GM23248 (cell line): ENCODE data around the gene NAT8L. TPM values are rescaled to one million over a fixed set of nuclear protein-coding genes. Genes with fewer than 3 reads are reported as not detected.

Experiments used
- DNase-seq: peaks from one replicate; pipeline ENCODE4 v3.0.0-alpha.2; 2015
- H2AFZ ChIP-seq: fragments of 200-600 bp; sonication (generic); 2 replicates; pipeline ENCODE4 v1.6.1; 2016; ENCODE audit warnings: antibody characterized with exemption
- H3F3A ChIP-seq: fragments of 200-600 bp; sonication (generic); 2 replicates; pipeline ENCODE4 v1.6.1; 2016; ENCODE audit warnings: mild to moderate bottlenecking, antibody characterized with exemption, mixed run types; ENCODE audit not compliant: insufficient read depth
- H3K27ac ChIP-seq: fragments of 200-600 bp; sonication (generic); 2 replicates; pipeline ENCODE4 v1.5.1; 2016; ENCODE audit warnings: mild to moderate bottlenecking
- H3K27me3 ChIP-seq: fragments of 200-600 bp; sonication (generic); replicated peaks from 2 replicates; pipeline ENCODE4 v1.6.1; 2016; ENCODE audit warnings: mild to moderate bottlenecking; ENCODE audit not compliant: insufficient read depth
- H3K36me3 ChIP-seq: fragments of 200-600 bp; sonication (generic); 2 replicates; pipeline ENCODE4 v1.6.1; 2016; ENCODE audit warnings: low read depth, mild to moderate bottlenecking
- H3K4me1 ChIP-seq: fragments of 200-600 bp; sonication (generic); 2 replicates; pipeline ENCODE4 v1.6.1; 2016; ENCODE audit warnings: mild to moderate bottlenecking; ENCODE audit not compliant: insufficient read depth
- H3K4me2 ChIP-seq: fragments of 200-600 bp; sonication (generic); one replicate; pipeline ENCODE4 v1.6.1; 2016; ENCODE audit warnings: mild to moderate bottlenecking; ENCODE audit not compliant: unreplicated experiment
- H3K4me3 ChIP-seq: fragments of 200-600 bp; sonication (generic); 2 replicates; pipeline ENCODE4 v1.5.1; 2016; ENCODE audit warnings: mild to moderate bottlenecking
- H3K79me2 ChIP-seq: fragments of 200-600 bp; sonication (generic); 2 replicates; pipeline ENCODE4 v1.6.1; 2016; ENCODE audit warnings: mild to moderate bottlenecking; ENCODE audit not compliant: insufficient read depth
- H3K9ac ChIP-seq: fragments of 200-600 bp; sonication (generic); 2 replicates; pipeline ENCODE4 v1.6.1; 2016; ENCODE audit warnings: mild to moderate bottlenecking
- H3K9me2 ChIP-seq: fragments of 200-600 bp; sonication (generic); 2 replicates; pipeline ENCODE4 v1.6.1; 2016; ENCODE audit warnings: mixed run types, mild to moderate bottlenecking, moderate library complexity; ENCODE audit not compliant: insufficient read depth
- H3K9me3 ChIP-seq: fragments of 200-600 bp; sonication (generic); one replicate; pipeline ENCODE4 v1.6.1; 2017; ENCODE audit warnings: low read depth
- H4K20me1 ChIP-seq: fragments of 200-600 bp; sonication (generic); 2 replicates; pipeline ENCODE4 v1.6.0; 2016; ENCODE audit not compliant: insufficient read depth
- EZH2 ChIP-seq: fragments of 200-600 bp; sonication (generic); IDR thresholded peaks from 2 replicates; pipeline ENCODE4 v1.6.1; 2018; ENCODE audit warnings: antibody characterized with exemption, mild to moderate bottlenecking; ENCODE audit not compliant: insufficient read depth, poor library complexity, severe bottlenecking
- EZH2phosphoT487 ChIP-seq: fragments of 200-600 bp; sonication (generic); IDR thresholded peaks from 2 replicates; pipeline ENCODE4 v1.6.1; 2018; ENCODE audit warnings: antibody characterized with exemption, moderate library complexity, mild to moderate bottlenecking, low read depth; ENCODE audit not compliant: insufficient read depth
- WGBS, 2 experiments: methylation state at CpG; one replicate each; pipeline ENCODE4 v1.1.6; 2015 to 2017; ENCODE audit warnings: low lambda C conversion rate in 2 of 2, low coverage in 1 of 2; ENCODE audit errors: missing lambda C conversion rate in 2 of 2; 5-methylcytosine and 5-hydroxymethylcytosine counted together
- in situ Hi-C: fragments of 300-500 bp; cut with MboI; formaldehyde crosslinking; loops from 2 replicates; pipeline ENCODE4 v1.15.0; 2020
- polyA plus RNA-seq: library from polyadenylated mRNA; unstranded; fragments of >200 nt; fragmentation: Nextera tagmentation; extraction: Ambion mirVana; gene quantifications from 2 replicates; pipeline ENCODE4 v1.2.1, GENCODE V29; 2016
- total RNA-seq: library from RNA; depleted of rRNA; stranded (reverse); fragments of >200 nt; shearing (Covaris generic); gene quantifications from 2 replicates; pipeline ENCODE4 v1.2.3, GENCODE V29; 2014; rRNA removed

NAT8L gene
- total and polyA plus RNA-seq, 2 experiments from 2014 or later: 0.03 TPM; not detected in 1

- H3K27me3 ChIP-seq: no peaks in the 10 kb centered on the region
- no peaks in the 10 kb centered on the region for H3K79me2 ChIP-seq
- no peak for TF ChIP-seq EZH2
- no peak for TF ChIP-seq EZH2phosphoT487
- no peaks in the 10 kb centered on the region for H3K9me3 ChIP-seq
- 60 to 63% methylated on average over 2 of the region's 2 CpGs for WGBS, 2 experiments
- DNase-seq: no peak
- H3K4me3 ChIP-seq: no peak overlapping the region
- H3K4me2 ChIP-seq: no peak overlapping the region
- H3K4me1 ChIP-seq: peaks cover 9% of the 10 kb centered on the region; the same call in 1 of the 2 replicates
- H3K27ac ChIP-seq: no peak overlapping the region
- H3K9ac ChIP-seq: no peak overlapping the region
- H2AFZ ChIP-seq: no peak overlapping the region
- H4K20me1 ChIP-seq: no peaks in the 10 kb centered on the region
- H3F3A ChIP-seq: no peaks in the 10 kb centered on the region; the same call in 1 of the 2 replicates
- H3K9me2 ChIP-seq: no peaks in the 10 kb centered on the region
- in situ Hi-C loops: no loop called here
- H3K36me3 ChIP-seq: no peaks in the 10 kb centered on the region
Measured at GRCh38 chr4:2103843-2104547, 44.9 kb downstream of the NAT8L start.

GRCh38 chr4:2104556-2105345 is 45.6 kb downstream of the NAT8L start:
- no peak for TF ChIP-seq EZH2phosphoT487
- no peak for TF ChIP-seq EZH2
- H3F3A ChIP-seq: no peaks in the 10 kb centered on the region; the same call in 1 of the 2 replicates
- H3K9me3 ChIP-seq: no peaks in the 10 kb centered on the region
- H3K4me2 ChIP-seq: no peak overlapping the region
- peaks cover 9% of the 10 kb centered on the region; the same call in 1 of the 2 replicates for H3K4me1 ChIP-seq
- no peak overlapping the region for H3K4me3 ChIP-seq
- H3K79me2 ChIP-seq: no peaks in the 10 kb centered on the region
- no peaks in the 10 kb centered on the region for H4K20me1 ChIP-seq
- H3K27me3 ChIP-seq: no peaks in the 10 kb centered on the region
- in situ Hi-C loops: no loop called here
- no peak for DNase-seq
- H3K9ac ChIP-seq: no peak overlapping the region
- WGBS, 2 experiments: 84 to 86% methylated on average over 9 of the region's 9 CpGs
- no peak overlapping the region for H3K27ac ChIP-seq
- H2AFZ ChIP-seq: no peak overlapping the region
- H3K9me2 ChIP-seq: no peaks in the 10 kb centered on the region
- H3K36me3 ChIP-seq: no peaks in the 10 kb centered on the region

- Histone ChIP-seq H2AFZ (no peak overlapping the region), H3F3A (no peaks in the 10 kb centered on the region; the same call in 1 of the 2 replicates), H3K9ac (no peak overlapping the region), H4K20me1 (no peaks in the 10 kb centered on the region), H3K4me2 (no peak overlapping the region), H3K36me3 (no peaks in the 10 kb centered on the region), H3K4me3 (no peak overlapping the region), H3K27me3 (no peaks in the 10 kb centered on the region), H3K9me2 (no peaks in the 10 kb centered on the region), H3K9me3 (no peaks in the 10 kb centered on the region), H3K27ac (no peak overlapping the region), H3K79me2 (no peaks in the 10 kb centered on the region), H3K4me1 (peaks cover 9% of the 10 kb centered on the region; the same call in 1 of the 2 replicates)
- 96 to 100% methylated on average over 1 of the region's 1 CpG for WGBS, 2 experiments
- TF ChIP-seq EZH2: no peak
- TF ChIP-seq EZH2phosphoT487: no peak
- in situ Hi-C loops: no loop called here
- DNase-seq: peak; percentile 47
Measured at GRCh38 chr4:2105559-2105958, 46.4 kb downstream of the NAT8L start.

GRCh38 chr4:2116687-2117400 is 57.7 kb downstream of the NAT8L start:
- H3K4me1 ChIP-seq: no peaks in the 10 kb centered on the region
- in situ Hi-C loops: no loop called here
- no peaks in the 10 kb centered on the region for H3F3A ChIP-seq
- no peaks in the 10 kb centered on the region for H4K20me1 ChIP-seq
- H3K27me3 ChIP-seq: no peaks in the 10 kb centered on the region
- no peak overlapping the region for H2AFZ ChIP-seq
- no peaks in the 10 kb centered on the region for H3K9me3 ChIP-seq
- no peak overlapping the region for H3K27ac ChIP-seq
- no peak overlapping the region for H3K4me2 ChIP-seq
- no peaks in the 10 kb centered on the region for H3K9me2 ChIP-seq
- H3K4me3 ChIP-seq: no peak overlapping the region
- 43 to 46% methylated on average over 6 of the region's 6 CpGs for whole genome bisulfite sequencing, 2 experiments
- no peaks in the 10 kb centered on the region for H3K79me2 ChIP-seq
- H3K36me3 ChIP-seq: no peaks in the 10 kb centered on the region
- DNase-seq: peak; percentile 22
- H3K9ac ChIP-seq: no peak overlapping the region
- TF ChIP-seq EZH2: no peak
- TF ChIP-seq EZH2phosphoT487: no peak

Other genes with a start within 250 kb of the NAT8L start
- gene LETM1, start 203.2 kb upstream of the NAT8L start, total RNA-seq: 40.1 and 42.3 TPM in 2 replicates
- gene LETM1, start 203.2 kb upstream of the NAT8L start, polyA plus RNA-seq: 19.0 and 20.8 TPM in 2 replicates
- gene NSD2, start 187.9 kb upstream of the NAT8L start, total RNA-seq: 32.4 and 41.0 TPM in 2 replicates
- gene NSD2, start 187.9 kb upstream of the NAT8L start, polyA plus RNA-seq: 19.1 and 20.1 TPM in 2 replicates
- 16.9 and 18.7 TPM in 2 replicates for gene NELFA, start 50.4 kb upstream of the NAT8L start, total RNA-seq
- 23.6 and 23.9 TPM in 2 replicates for gene NELFA, start 50.4 kb upstream of the NAT8L start, polyA plus RNA-seq
- gene HAUS3, start 182.8 kb downstream of the NAT8L start, total RNA-seq: 10.2 and 14.9 TPM in 2 replicates
- gene HAUS3, start 182.8 kb downstream of the NAT8L start, polyA plus RNA-seq: 11.6 and 13.8 TPM in 2 replicates
- 1.8 and 3.9 TPM in 2 replicates for gene POLN, start 182.8 kb downstream of the NAT8L start, total RNA-seq
- 0.91 and 1.6 TPM in 2 replicates for gene POLN, start 182.8 kb downstream of the NAT8L start, polyA plus RNA-seq
- 70.1 and 70.5 TPM in 2 replicates for gene MXD4, start 202.8 kb downstream of the NAT8L start, total RNA-seq
- 30.9 and 50.6 TPM in 2 replicates for gene MXD4, start 202.8 kb downstream of the NAT8L start, polyA plus RNA-seq